Ishikawa (cell line): Measurements from ENCODE around the gene KCNQ4.

ENCODE experiments used
- CEBPB ChIP-seq: IDR thresholded peaks from 2 replicates; pipeline ENCODE4 v1.6.1; 2012
- CREB1 ChIP-seq: IDR thresholded peaks from 2 replicates; pipeline ENCODE4 v1.6.1; 2012; ENCODE audit warnings: low read depth
- EGR1 ChIP-seq: IDR thresholded peaks from 2 replicates; pipeline ENCODE4 v1.6.1; 2012
- EP300 ChIP-seq: IDR thresholded peaks from 2 replicates; pipeline ENCODE4 v1.6.1; 2012; ENCODE audit warnings: borderline replicate concordance
- FOXM1 ChIP-seq: IDR thresholded peaks from 2 replicates; pipeline ENCODE4 v1.6.1; 2012; ENCODE audit warnings: low read depth, borderline replicate concordance
- NFIC ChIP-seq: IDR thresholded peaks from 2 replicates; pipeline ENCODE4 v1.6.1; 2012
- RAD21 ChIP-seq: IDR thresholded peaks from 2 replicates; pipeline ENCODE4 v1.6.1; 2012; ENCODE audit warnings: low read depth
- TAF1 ChIP-seq: IDR thresholded peaks from 2 replicates; pipeline ENCODE4 v1.6.1; 2012; ENCODE audit warnings: low read depth, mild to moderate bottlenecking
- TCF12 ChIP-seq: IDR thresholded peaks from 2 replicates; pipeline ENCODE4 v1.6.1; 2012; ENCODE audit warnings: low read depth
- TEAD4 ChIP-seq: IDR thresholded peaks from 2 replicates; pipeline ENCODE4 v1.6.1; 2012
- YY1 ChIP-seq: IDR thresholded peaks from 2 replicates; pipeline ENCODE4 v1.6.1; 2012; ENCODE audit warnings: low read depth
- ZBTB7A ChIP-seq: IDR thresholded peaks from 2 replicates; pipeline ENCODE4 v1.6.1; 2012; ENCODE audit warnings: low read depth
- TF ChIP-seq, protein P1 (sequence below): IDR thresholded peaks from 2 replicates; pipeline ENCODE4 v1.6.1; 2012; ENCODE audit warnings: low read depth, mild to moderate bottlenecking
- TF ChIP-seq, protein P2 (sequence below): IDR thresholded peaks from 2 replicates; pipeline ENCODE4 v1.6.1; 2012
- TF ChIP-seq, protein P3 (sequence below): IDR thresholded peaks from 2 replicates; pipeline ENCODE4 v1.6.1; 2012

The KCNQ4 gene

DNA sequence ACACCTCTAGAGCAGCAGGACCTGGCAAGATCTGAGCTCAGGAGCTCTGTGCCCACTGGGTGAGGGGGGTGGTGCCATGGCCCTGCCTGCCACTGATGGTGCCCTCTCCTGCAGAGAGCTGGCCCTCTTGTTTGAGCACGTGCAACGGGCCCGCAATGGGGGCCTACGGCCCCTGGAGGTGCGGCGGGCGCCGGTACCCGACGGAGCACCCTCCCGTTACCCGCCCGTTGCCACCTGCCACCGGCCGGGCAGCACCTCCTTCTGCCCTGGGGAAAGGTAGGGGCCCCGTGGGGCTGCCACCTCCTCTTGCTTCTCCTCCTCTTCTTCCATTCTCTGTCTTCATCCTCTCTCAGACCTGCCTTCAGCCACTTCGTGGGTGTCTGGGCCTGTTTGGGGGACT, 40.4 kb downstream of the KCNQ4 start:
- TF ChIP-seq TEAD4 (no peak), EGR1 (no peak), TCF12 (no peak), NFIC (no peak), EP300 (no peak), FOXM1 (no peak), CREB1 (no peak), CEBPB (no peak), RAD21 (no peak), TAF1 (no peak)
- TF ChIP-seq, protein P1, sequence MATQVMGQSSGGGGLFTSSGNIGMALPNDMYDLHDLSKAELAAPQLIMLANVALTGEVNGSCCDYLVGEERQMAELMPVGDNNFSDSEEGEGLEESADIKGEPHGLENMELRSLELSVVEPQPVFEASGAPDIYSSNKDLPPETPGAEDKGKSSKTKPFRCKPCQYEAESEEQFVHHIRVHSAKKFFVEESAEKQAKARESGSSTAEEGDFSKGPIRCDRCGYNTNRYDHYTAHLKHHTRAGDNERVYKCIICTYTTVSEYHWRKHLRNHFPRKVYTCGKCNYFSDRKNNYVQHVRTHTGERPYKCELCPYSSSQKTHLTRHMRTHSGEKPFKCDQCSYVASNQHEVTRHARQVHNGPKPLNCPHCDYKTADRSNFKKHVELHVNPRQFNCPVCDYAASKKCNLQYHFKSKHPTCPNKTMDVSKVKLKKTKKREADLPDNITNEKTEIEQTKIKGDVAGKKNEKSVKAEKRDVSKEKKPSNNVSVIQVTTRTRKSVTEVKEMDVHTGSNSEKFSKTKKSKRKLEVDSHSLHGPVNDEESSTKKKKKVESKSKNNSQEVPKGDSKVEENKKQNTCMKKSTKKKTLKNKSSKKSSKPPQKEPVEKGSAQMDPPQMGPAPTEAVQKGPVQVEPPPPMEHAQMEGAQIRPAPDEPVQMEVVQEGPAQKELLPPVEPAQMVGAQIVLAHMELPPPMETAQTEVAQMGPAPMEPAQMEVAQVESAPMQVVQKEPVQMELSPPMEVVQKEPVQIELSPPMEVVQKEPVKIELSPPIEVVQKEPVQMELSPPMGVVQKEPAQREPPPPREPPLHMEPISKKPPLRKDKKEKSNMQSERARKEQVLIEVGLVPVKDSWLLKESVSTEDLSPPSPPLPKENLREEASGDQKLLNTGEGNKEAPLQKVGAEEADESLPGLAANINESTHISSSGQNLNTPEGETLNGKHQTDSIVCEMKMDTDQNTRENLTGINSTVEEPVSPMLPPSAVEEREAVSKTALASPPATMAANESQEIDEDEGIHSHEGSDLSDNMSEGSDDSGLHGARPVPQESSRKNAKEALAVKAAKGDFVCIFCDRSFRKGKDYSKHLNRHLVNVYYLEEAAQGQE = no peak
- TF ChIP-seq, protein P2, sequence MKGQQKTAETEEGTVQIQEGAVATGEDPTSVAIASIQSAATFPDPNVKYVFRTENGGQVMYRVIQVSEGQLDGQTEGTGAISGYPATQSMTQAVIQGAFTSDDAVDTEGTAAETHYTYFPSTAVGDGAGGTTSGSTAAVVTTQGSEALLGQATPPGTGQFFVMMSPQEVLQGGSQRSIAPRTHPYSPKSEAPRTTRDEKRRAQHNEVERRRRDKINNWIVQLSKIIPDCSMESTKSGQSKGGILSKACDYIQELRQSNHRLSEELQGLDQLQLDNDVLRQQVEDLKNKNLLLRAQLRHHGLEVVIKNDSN = no peak
- TF ChIP-seq, protein P3, sequence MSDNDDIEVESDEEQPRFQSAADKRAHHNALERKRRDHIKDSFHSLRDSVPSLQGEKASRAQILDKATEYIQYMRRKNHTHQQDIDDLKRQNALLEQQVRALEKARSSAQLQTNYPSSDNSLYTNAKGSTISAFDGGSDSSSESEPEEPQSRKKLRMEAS = no peak

DNA sequence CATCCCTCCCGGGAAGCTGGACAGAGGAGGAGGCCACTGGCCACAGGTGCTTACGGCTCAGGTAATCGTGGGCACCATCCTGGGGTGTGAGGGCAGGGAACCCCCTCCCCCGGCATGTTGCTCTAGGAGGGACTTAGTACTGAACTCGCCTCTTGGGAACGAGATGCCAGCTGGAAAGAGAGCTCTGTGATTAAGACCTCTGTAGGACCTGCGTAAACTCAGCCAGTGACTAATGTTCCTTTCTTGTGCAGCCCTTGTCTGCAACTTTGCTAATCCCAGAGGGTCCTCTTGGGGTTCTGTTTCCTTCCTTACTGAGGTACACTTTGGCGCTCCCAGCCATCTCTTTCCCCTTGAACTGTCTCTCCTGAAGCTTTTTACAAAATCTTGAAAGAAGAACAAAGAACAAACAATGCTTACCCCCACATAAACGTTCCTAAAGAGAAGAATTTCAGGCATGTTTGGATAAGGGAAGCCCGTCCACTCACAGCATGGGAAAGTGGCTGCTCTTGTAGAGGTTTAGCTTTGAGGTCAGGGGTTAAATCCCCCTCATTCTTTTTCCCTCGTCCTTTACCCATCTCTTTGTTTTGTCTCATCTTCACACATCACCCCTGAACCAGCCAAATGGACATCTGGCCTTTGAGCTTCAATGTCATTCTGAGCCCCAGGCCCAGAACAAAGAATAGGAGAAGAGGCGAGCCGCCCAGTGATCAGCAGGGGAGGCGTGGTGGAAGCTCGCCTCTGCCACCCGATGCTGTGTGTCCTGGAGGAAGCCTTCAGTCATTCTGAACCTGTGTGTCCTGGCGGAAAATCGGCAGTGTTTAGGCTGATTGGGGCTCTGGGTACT, 41.2 kb downstream of the KCNQ4 start:
- TF ChIP-seq TAF1 (no peak), CREB1 (no peak), CEBPB (no peak), RAD21 (no peak), ZBTB7A (no peak), TCF12 (no peak), YY1 (no peak), EGR1 (no peak), TEAD4 (no peak), NFIC (no peak), FOXM1 (no peak), EP300 (no peak)
- TF ChIP-seq, protein P1 = no peak
- TF ChIP-seq, protein P3 = no peak
- TF ChIP-seq, protein P2 = no peak

DNA sequence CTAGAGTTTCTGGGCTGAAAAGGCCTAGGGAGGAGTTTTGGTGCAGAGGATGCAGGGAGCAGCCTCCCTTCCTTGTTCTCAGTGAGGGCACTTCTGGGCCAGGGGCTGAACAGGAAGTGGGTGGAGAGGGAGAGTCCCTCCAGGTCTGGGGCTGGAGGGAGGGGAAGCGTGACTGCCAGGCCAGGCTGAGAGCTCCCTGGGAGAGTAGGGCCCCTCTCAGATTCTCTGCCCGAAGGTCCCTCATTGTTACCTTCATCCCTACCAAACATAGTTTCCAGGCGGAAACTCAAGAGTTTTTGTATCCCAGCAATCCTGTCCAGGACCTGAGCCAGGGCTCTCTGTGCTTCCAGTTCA, 41.8 kb downstream of the KCNQ4 start:
- no peak for TF ChIP-seq TAF1
- TF ChIP-seq ZBTB7A = no peak
- no peak for TF ChIP-seq NFIC
- no peak for TF ChIP-seq CEBPB
- TF ChIP-seq, protein P2 = no peak
- no peak for TF ChIP-seq TEAD4
- no peak for TF ChIP-seq CREB1
- TF ChIP-seq, protein P1 = no peak
- TF ChIP-seq RAD21 = no peak
- no peak for TF ChIP-seq FOXM1
- TF ChIP-seq EGR1 = no peak
- no peak for TF ChIP-seq EP300
- TF ChIP-seq YY1 = no peak
